GM12892 (cell line): ENCODE results near the gene ARHGAP12.

Source experiments
- POLR2A ChIP-seq: IDR thresholded peaks from 2 replicates; pipeline ENCODE4 v1.6.1; 2011; ENCODE audit warnings: low read depth, low read length, control low read depth
- POLR2AphosphoS5 ChIP-seq: IDR thresholded peaks from 2 replicates; pipeline ENCODE4 v1.6.1; 2011; ENCODE audit warnings: low read depth, low read length, control low read depth
- TAF1 ChIP-seq: IDR thresholded peaks from 2 replicates; pipeline ENCODE4 v1.6.1; 2011; ENCODE audit warnings: low read depth, mild to moderate bottlenecking, control low read depth, low read length, borderline replicate concordance

DNA sequence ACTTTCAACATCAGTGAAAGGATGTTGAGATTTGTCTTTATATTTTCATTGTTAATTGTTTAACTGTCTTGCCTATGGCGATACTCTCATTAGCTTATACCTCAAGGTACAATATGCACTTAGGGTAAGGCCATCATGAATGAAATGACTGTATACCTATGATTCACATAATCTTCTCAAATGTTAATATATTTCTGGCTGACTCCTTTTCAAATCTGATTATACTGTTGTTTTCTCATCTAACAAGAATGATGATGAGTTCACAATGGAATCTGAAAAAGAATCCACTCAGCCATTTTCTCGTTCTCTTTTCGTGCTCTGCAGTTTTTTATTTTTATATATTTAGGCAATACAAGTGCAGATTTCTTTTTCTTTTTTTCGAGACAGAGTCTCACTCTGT lies 159.1 kb downstream of the ARHGAP12 start:
- TF ChIP-seq POLR2A (no peak), TAF1 (no peak), POLR2AphosphoS5 (no peak)
